ENCODE measurements around the gene ATP1B2. TPM values are rescaled to one million over a fixed set of nuclear protein-coding genes. Genes with fewer than 3 reads are reported as not detected.

The ATP1B2 gene
- total RNA-seq, 4 donors from 2014 or later = 0.28 to 1.4 (median 0.48) TPM; not detected in 1

DNA sequence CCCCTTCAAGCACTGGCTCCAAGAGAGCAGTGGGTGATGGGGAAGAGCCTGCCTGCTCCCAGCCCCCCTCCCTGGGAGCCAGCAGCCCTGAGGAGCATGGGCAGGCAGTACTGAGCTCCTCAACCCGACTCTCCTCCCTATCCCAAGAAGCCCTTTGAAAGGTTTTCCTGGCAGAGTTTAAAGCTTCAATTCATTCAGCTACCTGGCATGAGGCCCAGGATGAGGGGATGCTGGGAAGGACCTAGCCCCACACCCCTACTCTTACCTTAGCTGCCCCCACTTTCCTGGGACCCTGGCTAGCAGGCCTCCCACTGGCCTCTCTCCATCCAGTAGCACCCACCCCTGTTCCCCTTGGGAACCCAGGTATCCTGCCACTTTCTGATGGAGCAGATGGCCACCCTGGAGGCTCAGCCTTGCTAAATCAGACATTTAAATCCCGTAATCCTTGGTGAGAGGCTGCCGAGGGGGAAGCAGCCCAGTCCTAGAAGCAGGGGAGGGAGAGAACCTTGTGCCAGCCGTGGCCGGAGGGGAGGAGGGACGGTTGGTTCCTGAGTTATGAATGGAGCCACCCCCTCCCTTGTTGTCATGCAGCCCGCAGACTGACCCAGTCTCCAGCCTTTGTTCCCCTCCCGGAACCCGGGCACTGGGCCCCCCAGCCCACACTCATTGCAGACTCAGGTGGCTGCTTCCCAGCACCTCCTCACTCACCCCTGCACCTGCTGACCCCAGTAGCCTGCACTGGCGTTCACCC lies 17.1 kb downstream of the ATP1B2 start:
- no peak for ATAC-seq (ENCODE audit: low FRiP score)
- TF ChIP-seq, protein P1, sequence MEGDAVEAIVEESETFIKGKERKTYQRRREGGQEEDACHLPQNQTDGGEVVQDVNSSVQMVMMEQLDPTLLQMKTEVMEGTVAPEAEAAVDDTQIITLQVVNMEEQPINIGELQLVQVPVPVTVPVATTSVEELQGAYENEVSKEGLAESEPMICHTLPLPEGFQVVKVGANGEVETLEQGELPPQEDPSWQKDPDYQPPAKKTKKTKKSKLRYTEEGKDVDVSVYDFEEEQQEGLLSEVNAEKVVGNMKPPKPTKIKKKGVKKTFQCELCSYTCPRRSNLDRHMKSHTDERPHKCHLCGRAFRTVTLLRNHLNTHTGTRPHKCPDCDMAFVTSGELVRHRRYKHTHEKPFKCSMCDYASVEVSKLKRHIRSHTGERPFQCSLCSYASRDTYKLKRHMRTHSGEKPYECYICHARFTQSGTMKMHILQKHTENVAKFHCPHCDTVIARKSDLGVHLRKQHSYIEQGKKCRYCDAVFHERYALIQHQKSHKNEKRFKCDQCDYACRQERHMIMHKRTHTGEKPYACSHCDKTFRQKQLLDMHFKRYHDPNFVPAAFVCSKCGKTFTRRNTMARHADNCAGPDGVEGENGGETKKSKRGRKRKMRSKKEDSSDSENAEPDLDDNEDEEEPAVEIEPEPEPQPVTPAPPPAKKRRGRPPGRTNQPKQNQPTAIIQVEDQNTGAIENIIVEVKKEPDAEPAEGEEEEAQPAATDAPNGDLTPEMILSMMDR (IDR thresholded peaks at IDR 0.05) = no peak
- no peak for DNase-seq (ENCODE audit: low spot score)

DNA sequence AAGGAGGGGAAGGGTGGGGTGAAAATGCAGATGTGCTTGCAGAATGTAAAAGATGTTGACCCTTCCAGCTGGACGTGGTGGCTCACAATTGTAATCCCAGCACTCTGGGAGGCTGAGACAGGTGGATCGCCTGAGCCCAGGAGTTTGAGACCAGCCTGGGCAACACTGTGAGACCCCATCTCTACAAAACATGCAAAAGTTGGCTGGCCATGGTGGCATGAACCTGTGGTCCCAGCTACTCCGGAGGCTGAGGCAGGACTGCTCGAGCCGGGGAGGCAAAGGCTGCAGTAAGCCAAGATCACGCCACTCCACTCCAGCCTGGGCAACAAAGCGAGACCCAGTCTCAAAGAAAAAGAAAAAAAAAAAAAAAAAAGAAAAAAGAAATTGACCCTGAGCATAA lies 17.8 kb downstream of the ATP1B2 start:
- ATAC-seq (ENCODE audit: low FRiP score) (no peak), DNase-seq (ENCODE audit: low spot score) (no peak)
- TF ChIP-seq, protein P1 (IDR thresholded peaks at IDR 0.05) = no peak

DNA sequence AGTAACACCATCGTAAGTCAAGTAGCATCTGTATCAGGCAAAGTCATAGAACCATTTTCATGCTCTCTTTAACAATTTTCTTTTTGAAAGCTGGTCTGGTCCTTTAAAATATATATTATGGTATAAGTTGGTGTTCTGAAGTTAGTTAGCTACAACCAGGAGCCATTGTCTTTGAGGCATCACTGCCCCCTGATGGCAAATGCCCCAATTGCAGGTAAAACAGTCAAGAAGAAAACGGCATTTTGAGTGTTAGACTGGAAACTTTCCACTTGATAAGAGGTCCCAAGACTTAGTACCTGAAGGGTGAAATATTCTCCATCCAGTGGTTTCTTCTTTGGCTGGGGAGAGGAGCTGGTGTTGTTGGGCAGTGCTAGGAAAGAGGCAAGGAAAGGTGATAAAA lies 22.5 kb downstream of the ATP1B2 start:
- TF ChIP-seq, protein P1 (IDR thresholded peaks at IDR 0.05) = no peak
- ATAC-seq (ENCODE audit: low FRiP score) (no peak), DNase-seq (ENCODE audit: low spot score) (no peak)

DNA sequence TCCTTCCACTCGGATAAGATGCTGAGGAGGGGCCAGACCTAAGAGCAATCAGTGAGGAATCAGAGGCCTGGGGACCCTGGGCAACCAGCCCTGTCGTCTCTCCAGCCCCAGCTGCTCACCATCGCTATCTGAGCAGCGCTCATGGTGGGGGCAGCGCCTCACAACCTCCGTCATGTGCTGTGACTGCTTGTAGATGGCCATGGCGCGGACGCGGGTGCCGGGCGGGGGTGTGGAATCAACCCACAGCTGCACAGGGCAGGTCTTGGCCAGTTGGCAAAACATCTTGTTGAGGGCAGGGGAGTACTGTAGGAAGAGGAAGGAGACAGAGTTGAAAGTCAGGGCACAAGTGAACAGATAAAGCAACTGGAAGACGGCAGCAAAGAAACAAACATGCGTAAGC lies 24.2 kb downstream of the ATP1B2 start:
- no peak for ATAC-seq (ENCODE audit: low FRiP score)
- TF ChIP-seq, protein P1 (IDR thresholded peaks at IDR 0.05) = no peak

DNA sequence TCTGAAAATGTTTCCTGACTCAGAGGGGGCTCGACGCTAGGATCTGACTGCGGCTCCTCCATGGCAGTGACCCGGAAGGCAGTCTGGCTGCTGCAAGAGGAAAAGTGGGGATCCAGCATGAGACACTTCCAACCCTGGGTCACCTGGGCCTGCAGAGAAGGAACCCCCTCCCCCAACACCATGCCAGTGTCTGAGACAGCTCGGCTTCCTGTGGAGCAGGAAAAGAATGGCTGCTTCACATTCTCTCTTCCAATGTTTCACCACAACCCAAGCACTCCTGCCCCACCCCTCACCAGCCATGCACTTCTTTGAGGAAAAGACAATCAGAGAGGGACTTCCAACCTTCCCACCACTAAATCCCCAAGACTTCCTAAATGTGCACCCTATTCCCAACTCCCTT lies 25.8 kb downstream of the ATP1B2 start:
- no peak for ATAC-seq (ENCODE audit: low FRiP score)
- DNase-seq (ENCODE audit: low spot score) = no peak
- TF ChIP-seq, protein P1 (IDR thresholded peaks at IDR 0.05) = no peak

More for the DNA sequence above, 24.2 kb downstream of the ATP1B2 start:
- no peak for DNase-seq (ENCODE audit: low spot score)

DNA sequence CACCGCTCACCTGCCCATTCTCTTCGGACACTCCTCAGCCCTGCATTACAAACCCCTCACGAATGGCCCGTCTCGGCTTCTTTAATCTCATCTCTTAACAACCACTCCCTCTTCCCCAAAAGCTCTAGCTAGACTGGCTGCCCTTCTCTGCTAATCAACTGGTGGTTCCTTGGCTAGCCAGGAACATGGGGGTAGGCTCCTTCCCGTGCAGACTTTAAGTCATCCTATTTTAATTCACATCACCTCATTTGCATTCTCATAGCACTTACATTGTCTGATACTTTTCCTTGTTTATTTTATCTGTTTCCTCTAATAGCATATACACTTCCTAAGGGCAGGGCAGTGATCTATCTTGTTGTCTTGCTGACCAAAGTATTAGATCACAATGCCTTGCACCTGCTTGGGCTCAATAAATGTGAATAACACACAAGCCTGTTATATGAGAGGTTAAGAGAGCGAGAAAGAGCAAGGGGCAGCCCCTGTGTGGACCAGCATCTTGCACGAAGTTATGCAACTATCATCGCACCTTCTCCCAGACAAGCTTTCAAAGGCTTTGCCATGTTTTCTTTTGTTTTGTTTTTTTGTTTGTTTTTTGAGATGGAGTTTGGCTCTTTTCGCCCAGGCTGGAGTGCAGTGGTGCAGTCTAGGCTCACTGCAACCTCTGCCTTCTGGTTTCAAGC lies 26.8 kb downstream of the ATP1B2 start:
- ATAC-seq (ENCODE audit: low FRiP score) (no peak), DNase-seq (ENCODE audit: low spot score) (no peak)
- TF ChIP-seq, protein P1 (IDR thresholded peaks at IDR 0.05) = no peak
